ENCODE data around the gene NDRG4.

GRCh38 chr16:58501242-58502131 is 1.5 kb downstream of the NDRG4 start:
- TF ChIP-seq, protein P1, sequence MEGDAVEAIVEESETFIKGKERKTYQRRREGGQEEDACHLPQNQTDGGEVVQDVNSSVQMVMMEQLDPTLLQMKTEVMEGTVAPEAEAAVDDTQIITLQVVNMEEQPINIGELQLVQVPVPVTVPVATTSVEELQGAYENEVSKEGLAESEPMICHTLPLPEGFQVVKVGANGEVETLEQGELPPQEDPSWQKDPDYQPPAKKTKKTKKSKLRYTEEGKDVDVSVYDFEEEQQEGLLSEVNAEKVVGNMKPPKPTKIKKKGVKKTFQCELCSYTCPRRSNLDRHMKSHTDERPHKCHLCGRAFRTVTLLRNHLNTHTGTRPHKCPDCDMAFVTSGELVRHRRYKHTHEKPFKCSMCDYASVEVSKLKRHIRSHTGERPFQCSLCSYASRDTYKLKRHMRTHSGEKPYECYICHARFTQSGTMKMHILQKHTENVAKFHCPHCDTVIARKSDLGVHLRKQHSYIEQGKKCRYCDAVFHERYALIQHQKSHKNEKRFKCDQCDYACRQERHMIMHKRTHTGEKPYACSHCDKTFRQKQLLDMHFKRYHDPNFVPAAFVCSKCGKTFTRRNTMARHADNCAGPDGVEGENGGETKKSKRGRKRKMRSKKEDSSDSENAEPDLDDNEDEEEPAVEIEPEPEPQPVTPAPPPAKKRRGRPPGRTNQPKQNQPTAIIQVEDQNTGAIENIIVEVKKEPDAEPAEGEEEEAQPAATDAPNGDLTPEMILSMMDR (IDR thresholded peaks at IDR 0.05; ENCODE audit: extremely low read depth in 1 of 2, insufficient read depth in 1 of 2, low read depth in 1 of 2, low read length in 2 of 2): no peak
- TF ChIP-seq POLR2AphosphoS5 (IDR thresholded peaks at IDR 0.05; ENCODE audit: insufficient read depth, low read depth, low read length): no peak
- no peak for TF ChIP-seq POLR2A (IDR thresholded peaks at IDR 0.05; ENCODE audit: low read depth, low read length)
- TF ChIP-seq FOS (IDR thresholded peaks at IDR 0.05; ENCODE audit: borderline replicate concordance, insufficient read depth, low read length): no peak

Measured in endothelial cell of umbilical vein (primary cell).